SKM-1 treated with dmso at 0.1 percent for 144 hours (cell line): ENCODE measurements around the gene COL4A2.

Experiments used
- DNase-seq: peaks from one replicate; lab custom pipeline; 2025; ENCODE audit not compliant: unreplicated experiment; lab: John Stamatoyannopoulos, UW

The COL4A2 gene

GRCh38 chr13:110306960-110307766 is at the start of gene COL4A2, which contains the start of gene COL4A1:
Gene COL4A2 (plus strand): TSS chr13:110307284. CDS start chr13:110307904, 620 bp downstream.
Gene COL4A1 (minus strand): TSS chr13:110307157. CDS start chr13:110307027, 130 bp downstream.
- no peak for DNase-seq

DNA sequence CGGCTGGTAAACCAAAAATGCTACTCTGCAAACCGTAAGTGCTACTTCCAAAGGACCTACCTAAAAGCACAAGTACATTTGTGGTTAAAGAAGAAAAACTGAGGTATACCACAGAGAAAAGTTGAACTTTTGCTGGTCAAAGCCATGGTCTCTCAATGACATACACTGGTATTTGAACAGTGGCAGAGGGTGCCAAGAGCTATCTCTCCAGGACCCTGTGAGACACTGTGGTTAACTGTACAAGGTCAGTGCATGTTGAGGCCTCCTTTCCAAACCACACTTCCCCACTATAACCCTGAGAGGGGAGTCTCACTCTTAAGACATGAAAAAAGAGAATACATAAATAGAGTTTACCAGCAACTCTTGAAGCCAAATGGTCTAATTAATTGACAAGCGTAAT is 49.7 kb upstream of the COL4A2 start:
- DNase-seq: no peak

DNA sequence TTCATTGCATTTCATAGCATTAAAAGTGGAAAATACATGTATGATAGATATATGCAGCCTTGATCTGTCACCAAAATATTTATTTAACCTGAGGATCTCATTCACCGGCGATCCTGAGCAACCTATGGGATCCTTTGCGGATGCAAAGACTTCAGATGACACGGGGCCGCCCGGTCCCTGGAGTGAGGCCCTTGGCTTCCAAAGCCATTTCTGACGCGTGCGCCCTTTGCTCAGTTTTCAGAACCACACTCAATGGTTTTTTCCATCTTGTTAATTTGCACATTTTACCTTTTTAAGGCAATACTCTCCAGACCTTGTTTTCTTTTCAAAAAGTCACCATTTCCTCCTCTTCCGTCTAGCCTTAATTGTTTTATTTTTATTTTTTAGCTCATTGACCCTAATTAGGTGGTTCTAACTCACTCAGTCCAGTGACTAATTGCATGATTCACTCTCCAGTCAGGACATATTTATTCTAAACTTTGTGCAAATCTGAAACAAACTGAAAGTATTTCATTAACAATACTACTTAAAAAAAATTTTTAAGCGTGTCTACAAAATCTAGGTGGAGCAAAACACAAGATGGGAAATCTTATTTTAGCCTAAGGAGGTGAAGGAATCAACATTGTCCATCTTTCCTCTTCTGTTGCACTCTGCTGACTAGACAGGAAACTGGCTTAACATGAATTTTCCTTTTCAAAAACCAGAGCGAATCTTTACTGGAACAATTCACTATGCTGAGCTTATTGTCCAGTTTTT is 48.0 kb upstream of the COL4A2 start:
- no peak for DNase-seq

DNA sequence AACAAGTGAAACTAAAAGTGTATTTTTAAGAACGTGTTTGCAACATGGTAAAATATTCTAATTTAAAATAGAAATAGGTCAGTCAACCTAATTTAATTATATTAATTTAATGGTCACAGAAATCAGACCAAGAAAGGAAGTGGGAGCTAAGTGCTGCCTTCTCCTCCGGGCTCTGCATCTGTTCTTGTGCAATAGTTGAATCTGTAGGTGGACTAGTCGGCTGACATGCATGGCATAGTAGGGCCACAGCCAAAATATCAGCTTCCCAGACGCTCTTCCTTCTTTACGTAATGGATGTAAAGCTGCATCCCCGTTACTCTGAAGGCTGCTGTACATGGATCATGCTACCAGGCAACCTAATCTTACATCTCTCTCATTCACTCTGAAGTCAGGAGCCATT is 47.4 kb upstream of the COL4A2 start:
- DNase-seq: no peak

DNA sequence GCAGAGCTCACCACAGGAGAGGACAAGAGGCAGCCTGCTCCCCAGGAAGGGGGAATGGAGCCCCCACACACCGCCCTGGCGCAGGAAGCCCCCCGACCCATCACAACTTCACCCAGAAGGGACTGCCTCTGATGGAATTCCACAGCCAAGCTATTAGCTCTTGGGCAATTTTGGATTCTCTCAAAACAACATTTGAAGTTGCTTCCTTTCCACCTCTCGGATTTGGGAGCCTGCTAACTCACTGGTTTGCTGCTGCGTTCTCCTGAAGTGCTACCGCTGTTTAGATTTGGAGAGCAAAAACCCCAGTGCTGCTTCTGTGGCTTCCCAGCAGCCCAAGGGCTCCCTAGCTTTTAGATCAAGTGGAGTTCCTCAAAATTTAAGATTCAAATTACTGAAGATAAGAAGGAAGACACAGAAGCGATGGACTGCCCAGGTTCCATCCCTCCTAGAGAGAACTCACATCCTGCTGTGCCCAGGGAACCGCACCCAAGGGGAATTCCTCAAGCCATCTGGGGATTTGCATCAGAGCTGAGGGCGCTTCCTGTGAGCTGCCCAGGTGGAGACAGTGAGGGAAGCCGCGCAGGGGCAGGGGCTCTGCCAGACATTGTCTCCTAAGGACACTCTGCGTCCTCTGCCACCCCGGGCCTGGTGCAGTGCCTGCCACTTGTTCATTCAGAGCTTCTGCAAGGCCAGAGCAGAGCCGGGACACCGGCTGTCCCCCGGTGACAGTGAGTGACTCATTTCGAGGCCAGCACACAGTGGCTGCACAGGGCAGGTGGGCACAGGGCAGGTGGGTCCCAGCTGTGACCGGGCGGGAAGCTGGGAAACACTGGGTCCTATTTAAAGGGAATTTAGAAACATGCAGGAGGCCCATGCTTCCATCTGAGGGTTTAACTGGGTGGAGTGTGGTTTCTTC is 45.7 kb upstream of the COL4A2 start:
- no peak for DNase-seq

DNA sequence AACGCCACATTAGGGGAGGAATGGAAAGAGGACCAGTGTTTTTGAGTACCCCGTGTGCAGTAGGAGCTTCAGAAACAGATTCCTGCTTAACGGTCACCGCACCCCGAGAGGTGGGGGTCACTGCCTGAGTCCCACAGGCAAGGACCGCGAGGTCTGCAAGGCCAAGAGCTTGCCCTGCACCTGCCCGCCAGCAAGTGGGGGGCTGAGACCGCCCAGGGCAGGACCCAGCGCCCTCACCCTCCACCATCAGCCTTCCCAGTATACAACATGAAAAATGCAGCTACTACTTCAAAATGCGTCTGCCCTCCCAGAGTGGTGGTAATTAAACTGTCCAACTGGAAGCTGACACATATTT is 45.0 kb upstream of the COL4A2 start:
- DNase-seq: no peak

- no peak for DNase-seq
Measured at GRCh38 chr13:110262508-110263291, 44.4 kb upstream of the COL4A2 start.

- DNase-seq: no peak
Measured at GRCh38 chr13:110263404-110263803, 43.7 kb upstream of the COL4A2 start.

GRCh38 chr13:110263888-110264287 is 43.2 kb upstream of the COL4A2 start:
- DNase-seq: no peak

- DNase-seq: no peak
Measured at GRCh38 chr13:110264685-110265275, 42.3 kb upstream of the COL4A2 start.

- DNase-seq: no peak
Measured at GRCh38 chr13:110265341-110265681, 41.8 kb upstream of the COL4A2 start.

DNA sequence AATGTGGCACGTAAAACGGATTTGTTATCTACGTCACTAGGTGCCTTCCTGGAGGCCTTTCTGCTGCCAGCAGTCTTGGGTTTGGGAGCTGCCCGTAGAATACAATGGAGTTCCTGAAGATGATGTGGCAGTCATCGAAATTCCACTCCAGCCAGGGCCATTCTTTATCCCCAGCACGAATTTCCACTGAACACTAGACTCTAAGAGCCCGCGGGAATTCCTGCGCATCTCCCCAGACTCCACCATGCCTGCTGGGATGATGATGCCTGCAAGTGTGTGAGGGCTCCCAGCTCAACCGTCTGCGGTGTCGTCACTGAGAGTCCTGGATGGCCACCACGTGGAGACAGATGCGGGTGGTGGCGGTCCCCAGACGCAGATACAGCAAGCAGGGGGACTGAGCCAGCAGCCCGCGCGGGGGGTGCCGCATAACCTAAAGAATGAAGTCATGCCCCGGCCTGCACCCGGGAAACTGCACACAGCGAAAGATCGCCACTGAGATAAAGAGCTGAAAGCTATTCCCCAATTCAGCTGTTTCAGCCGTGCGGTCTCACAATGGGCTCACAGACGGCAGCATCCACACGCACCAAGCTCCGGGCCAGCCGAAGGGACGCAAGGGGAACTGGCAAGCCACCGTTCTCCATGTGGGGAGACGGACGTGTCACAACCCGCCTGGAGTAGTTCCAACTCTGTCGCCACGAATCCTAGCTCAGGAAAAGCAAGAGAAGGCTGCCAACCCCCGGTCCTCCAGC is 41.2 kb upstream of the COL4A2 start:
- DNase-seq: no peak

DNA sequence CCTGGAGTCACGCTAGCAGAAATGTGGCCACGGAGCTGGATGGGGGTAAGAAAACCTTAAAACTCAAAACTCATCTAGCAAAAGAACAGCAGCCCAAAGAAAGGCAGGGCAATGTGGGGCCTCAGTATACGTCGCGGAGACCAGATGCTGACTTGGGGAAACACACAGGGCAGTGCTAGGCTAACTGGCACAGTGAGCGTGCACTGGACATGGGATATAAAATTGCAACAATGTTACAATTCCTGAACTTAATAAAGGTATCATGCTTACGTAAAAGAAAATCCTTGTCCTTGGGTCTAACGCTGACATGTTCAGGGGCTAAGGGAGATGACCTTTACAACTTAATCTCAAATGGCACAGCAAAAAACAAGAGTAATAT is 40.7 kb upstream of the COL4A2 start:
- no peak for DNase-seq

GRCh38 chr13:110266983-110267382 is 40.1 kb upstream of the COL4A2 start:
- DNase-seq: no peak

GRCh38 chr13:110268061-110268460 is 39.0 kb upstream of the COL4A2 start:
- no peak for DNase-seq

GRCh38 chr13:110268576-110269185 is 38.4 kb upstream of the COL4A2 start:
- no peak for DNase-seq

GRCh38 chr13:110269509-110270185 is 37.4 kb upstream of the COL4A2 start:
- DNase-seq: no peak

DNA sequence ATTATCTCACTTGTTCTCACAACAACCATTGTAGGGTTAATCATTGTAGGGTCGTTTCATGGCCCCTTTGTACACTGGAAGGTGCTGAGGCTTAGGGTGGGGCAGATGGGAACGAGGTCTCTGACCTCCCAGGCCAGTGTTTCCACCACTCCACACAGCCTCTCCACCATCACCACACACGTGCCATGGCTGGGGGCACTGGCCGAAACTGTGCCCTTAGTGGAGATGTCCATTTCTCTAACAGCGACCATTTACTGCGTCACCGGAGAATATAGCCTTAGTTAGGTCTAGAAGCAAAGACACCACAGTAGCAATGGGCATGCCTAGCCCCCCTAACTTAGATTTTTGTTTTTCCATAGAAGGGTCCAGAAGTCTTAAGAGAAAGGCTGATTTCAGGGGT is 36.6 kb upstream of the COL4A2 start:
- DNase-seq: no peak

DNA sequence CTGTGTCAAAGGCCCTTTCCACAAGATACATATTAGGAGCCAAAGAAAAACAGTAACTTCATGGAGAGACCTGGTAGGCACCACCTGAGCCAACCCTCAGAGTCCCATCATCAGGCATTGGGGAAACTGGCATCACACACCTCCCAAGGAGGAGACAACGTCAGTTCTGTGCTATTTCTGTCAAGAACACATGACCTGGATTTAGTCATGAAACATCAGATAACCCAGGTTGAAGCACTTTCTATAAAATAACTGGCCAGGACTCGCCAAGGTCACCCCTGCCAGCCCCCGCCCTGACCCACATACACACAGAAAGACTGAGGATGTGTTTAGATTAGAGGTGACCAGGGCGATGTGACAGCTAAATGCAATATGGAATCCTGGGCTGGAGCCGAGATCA is 35.8 kb upstream of the COL4A2 start:
- no peak for DNase-seq
